Measurements from ENCODE around the gene CDKAL1.

The CDKAL1 gene

DNA sequence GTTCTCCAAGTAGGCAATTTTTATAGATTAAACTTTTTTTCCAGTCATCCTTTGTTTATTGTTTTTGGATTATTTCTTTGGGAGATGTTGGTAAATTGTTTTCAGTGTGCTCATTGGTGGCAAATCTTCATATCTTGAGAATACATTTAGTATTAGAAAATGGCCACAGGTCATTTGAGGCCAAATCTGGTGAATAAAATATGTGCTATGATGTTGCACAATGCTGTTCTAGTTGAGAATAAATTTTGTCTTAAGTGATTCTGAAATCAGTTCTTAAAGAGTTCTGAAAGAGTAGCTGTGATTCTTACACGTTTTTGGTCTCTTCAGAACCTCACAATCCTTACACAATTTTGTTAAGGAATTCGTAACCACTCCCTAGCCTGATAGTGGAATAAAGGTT, 20.1 kb downstream of the CDKAL1 start:
- no peak for TF ChIP-seq CTCF (IDR thresholded peaks at IDR 0.05; ENCODE audit: borderline replicate concordance, insufficient read depth, low read depth, low read length)
- H3K4me3 ChIP-seq (ENCODE audit: low read depth, low read length): no peak overlapping the region

GRCh38 chr6:20554817-20555216, 20.6 kb downstream of the CDKAL1 start:
- H3K4me3 ChIP-seq (ENCODE audit: low read depth, low read length): no peak overlapping the region
- TF ChIP-seq CTCF (IDR thresholded peaks at IDR 0.05; ENCODE audit: borderline replicate concordance, insufficient read depth, low read depth, low read length): no peak

- no peak for TF ChIP-seq CTCF (IDR thresholded peaks at IDR 0.05; ENCODE audit: borderline replicate concordance, insufficient read depth, low read depth, low read length)
Measured at GRCh38 chr6:20559924-20560551, 25.8 kb downstream of the CDKAL1 start.

DNA sequence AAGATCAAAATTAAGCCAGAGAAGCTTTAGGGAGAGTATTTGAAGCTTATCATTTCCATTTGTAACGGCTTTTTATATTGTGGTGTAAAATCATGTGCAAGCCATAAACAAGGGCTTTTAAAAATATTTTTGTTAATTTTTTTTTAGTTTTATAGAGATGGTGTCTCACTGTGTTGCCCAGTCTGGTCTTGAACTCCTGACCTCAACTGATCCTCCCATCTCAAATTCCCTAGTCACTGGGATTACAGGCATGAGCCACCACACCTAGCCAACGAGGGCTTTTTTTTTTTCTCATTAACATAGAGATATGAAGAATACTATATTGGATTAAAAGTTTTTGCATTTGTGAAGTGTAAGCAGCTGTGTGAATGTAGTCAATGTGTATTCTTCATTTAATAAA, 29.1 kb downstream of the CDKAL1 start:
- TF ChIP-seq CTCF (IDR thresholded peaks at IDR 0.05; ENCODE audit: borderline replicate concordance, insufficient read depth, low read depth, low read length): no peak

More at GRCh38 chr6:20559924-20560551, 25.8 kb downstream of the CDKAL1 start:
- H3K4me3 ChIP-seq (ENCODE audit: low read depth, low read length): no peak overlapping the region

DNA sequence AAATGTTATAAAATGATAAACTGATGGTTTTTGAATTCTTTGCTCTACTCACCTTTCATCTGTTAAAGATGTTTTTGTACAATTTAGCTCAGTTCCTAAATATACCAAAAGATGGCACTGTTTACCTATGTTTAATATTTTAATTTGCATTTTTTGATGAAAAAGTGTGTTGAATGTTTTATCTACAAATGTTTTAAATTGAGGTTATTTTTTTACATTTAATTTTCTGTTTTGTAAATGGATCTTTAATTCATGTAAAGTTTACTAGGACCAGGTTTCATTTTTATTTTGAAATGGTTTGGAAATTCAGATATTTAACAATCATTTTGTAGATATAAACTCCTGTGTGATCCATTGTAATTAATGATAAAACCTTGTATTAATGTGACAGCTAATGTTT, 30.0 kb downstream of the CDKAL1 start:
- TF ChIP-seq CTCF (IDR thresholded peaks at IDR 0.05; ENCODE audit: borderline replicate concordance, insufficient read depth, low read depth, low read length): no peak
- no peak overlapping the region for H3K4me3 ChIP-seq (ENCODE audit: low read depth, low read length)

More for the DNA sequence above, 29.1 kb downstream of the CDKAL1 start:
- H3K4me3 ChIP-seq (ENCODE audit: low read depth, low read length): no peak overlapping the region

DNA sequence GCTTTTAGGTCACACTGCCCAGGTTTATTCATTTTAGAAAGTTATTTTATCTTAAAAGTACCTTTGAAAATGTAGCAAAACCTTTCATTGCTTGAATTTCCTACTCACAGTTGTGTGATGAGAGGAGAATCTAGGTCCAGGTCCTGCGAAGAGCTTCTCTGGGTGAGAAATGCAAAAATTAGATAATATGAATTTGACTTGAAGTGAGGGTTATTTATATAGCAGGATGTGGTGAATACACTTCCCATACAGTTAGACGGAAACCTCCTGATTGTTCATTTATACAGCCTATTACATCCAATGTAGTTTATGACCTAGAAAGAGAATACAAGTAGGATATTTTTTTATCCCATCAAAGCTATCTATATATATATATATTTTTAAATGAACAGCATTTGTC, 30.5 kb downstream of the CDKAL1 start:
- TF ChIP-seq CTCF (IDR thresholded peaks at IDR 0.05; ENCODE audit: borderline replicate concordance, insufficient read depth, low read depth, low read length): no peak
- H3K4me3 ChIP-seq (ENCODE audit: low read depth, low read length): no peak overlapping the region

DNA sequence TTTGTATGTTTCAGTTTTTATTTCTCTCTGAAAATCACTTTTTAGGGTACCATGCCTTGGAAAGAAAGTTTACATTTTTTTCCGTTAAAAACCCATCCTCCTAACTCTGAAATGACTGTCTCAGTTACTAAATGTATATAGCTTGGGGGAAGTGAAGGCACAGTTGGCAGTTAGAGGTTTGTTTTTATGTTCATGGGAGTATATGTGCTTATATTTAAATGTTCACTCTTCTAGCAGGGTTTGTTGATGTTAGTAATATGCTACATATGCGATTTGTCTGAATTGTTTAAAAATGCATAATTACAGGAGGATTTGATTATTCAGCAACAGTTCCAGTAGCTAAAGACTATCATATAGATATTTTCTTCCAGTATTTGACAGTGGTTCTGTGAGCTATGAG, 31.1 kb downstream of the CDKAL1 start:
- TF ChIP-seq CTCF (IDR thresholded peaks at IDR 0.05; ENCODE audit: borderline replicate concordance, insufficient read depth, low read depth, low read length): no peak
- no peak overlapping the region for H3K4me3 ChIP-seq (ENCODE audit: low read depth, low read length)
